ENCODE measurements around the gene MAP1B. TPM values are rescaled to one million over a fixed set of nuclear protein-coding genes. Genes with fewer than 3 reads are reported as not detected.
"Not testable (repeated sequence)": the region's sequence is repeated elsewhere in the genome, so short reads cannot be mapped to it uniquely, and the experiment has no call there.

Gene MAP1B
- total RNA-seq, 1 donor from 2014 or later, result 22.4 TPM

DNA sequence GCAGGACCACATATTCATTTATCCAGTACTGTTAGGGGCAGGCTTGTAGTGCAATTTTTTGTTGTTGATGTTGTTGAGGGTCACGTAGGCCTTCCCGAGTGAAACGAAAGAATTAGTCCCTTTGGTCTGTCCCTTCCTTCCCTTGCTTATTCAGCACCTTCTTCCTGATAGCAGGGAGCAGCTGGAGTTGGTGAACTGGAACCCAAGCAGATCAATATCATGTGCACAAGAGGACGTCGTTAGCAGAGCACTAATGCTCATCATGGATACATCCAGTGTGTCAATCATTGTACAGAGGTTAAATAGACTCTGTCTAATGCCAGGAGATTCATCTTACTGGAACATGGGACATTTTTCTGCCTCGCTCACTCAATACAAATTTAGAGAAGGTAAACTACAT, 33.0 kb upstream of the MAP1B start:
- Histone ChIP-seq H3K9me3 (ENCODE audit: control insufficient read depth in 3 of 3, low read length in 3 of 3) (no peaks in the 10 kb centered on the region), H3K4me3 (ENCODE audit: low read length in 3 of 3) (no peak overlapping the region), H3K36me3 (ENCODE audit: control insufficient read depth in 3 of 3, insufficient read depth in 3 of 3, low read length in 3 of 3) (no peaks in the 10 kb centered on the region)

DNA sequence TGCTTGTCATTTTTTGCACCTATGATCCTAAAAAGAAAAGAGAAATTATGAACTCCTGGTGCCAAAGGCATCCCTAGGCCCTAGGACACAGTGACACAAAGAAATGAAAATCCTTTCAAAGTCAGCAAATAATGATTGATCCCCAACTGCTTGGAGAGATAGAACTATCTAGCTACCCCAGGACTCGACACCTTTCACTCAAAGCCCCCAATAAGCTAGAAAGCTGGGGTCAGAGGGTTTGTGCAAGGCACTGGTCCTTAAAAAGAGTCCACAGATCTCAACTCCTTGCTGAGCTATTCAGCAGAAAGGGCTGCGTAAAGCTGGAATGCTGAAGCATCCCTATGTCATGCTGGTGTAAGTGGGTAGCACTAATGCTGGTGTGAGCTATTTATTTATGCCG, 31.8 kb upstream of the MAP1B start:
- Histone ChIP-seq H3K27ac (ENCODE audit: low read depth, low read length) (no peak overlapping the region), H3K4me3 (ENCODE audit: low read length in 3 of 3) (no peak overlapping the region), H3K4me1 (ENCODE audit: control insufficient read depth in 3 of 3, insufficient read depth in 3 of 3, low read length in 3 of 3) (no peaks in the 10 kb centered on the region), H3K36me3 (ENCODE audit: control insufficient read depth in 3 of 3, insufficient read depth in 3 of 3, low read length in 3 of 3) (no peaks in the 10 kb centered on the region), H3K9ac (ENCODE audit: low read depth in 1 of 3, low read length in 3 of 3) (no peak overlapping the region), H3K9me3 (ENCODE audit: control insufficient read depth in 3 of 3, low read length in 3 of 3) (no peaks in the 10 kb centered on the region), H3K27me3 (ENCODE audit: control insufficient read depth in 3 of 3, insufficient read depth in 3 of 3, low read length in 3 of 3) (no peaks in the 10 kb centered on the region)

More for the DNA sequence above, 33.0 kb upstream of the MAP1B start:
- Histone ChIP-seq H3K27me3 (ENCODE audit: control insufficient read depth in 3 of 3, insufficient read depth in 3 of 3, low read length in 3 of 3) (peaks cover 0 to 3% (median 0%) of the 10 kb centered on the region in 3 donors), H3K4me1 (ENCODE audit: control insufficient read depth in 3 of 3, insufficient read depth in 3 of 3, low read length in 3 of 3) (no peaks in the 10 kb centered on the region), H3K9ac (ENCODE audit: low read depth in 1 of 3, low read length in 3 of 3) (no peak overlapping the region), H3K27ac (ENCODE audit: low read depth, low read length) (no peak overlapping the region)

DNA sequence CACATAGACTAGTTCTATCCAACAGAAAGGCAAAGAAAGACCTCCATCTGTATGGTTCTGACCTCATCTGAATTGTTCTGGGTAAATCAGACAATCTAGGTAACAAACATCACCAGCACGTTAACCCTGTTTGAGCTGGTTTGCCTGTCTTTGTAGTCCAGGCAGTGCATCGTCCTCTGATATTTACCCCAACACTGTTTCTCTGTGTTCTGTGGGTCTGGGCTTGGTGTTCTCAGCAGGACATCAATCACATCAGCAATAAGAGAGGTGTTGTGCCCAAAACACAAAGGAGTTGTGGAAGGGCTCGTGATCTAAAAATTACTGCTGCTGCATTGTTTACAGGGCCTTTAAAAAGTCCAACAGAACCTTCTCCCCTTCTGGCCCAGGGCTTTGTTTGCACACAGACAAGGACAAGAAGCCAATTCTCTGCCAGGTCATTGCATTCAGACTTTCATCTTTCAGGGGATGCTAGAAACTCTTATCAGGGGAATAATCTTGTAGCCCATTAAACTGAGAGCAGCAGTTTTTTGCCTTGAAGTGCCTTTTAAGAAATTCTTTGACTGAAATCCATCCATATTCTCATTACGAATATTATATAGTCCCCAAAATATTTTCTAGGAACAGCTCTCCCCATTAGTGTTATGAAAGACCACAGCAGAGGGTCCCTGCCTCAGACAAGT, 30.5 kb upstream of the MAP1B start:
- Histone ChIP-seq H3K36me3 (ENCODE audit: control insufficient read depth in 3 of 3, insufficient read depth in 3 of 3, low read length in 3 of 3) (no peaks in the 10 kb centered on the region), H3K4me1 (ENCODE audit: control insufficient read depth in 3 of 3, insufficient read depth in 3 of 3, low read length in 3 of 3) (no peaks in the 10 kb centered on the region), H3K9ac (ENCODE audit: low read depth in 1 of 3, low read length in 3 of 3) (no peak overlapping the region), H3K4me3 (ENCODE audit: low read length in 3 of 3) (no peak overlapping the region), H3K27ac (ENCODE audit: low read depth, low read length) (no peak overlapping the region), H3K9me3 (ENCODE audit: control insufficient read depth in 3 of 3, low read length in 3 of 3) (no peaks in the 10 kb centered on the region), H3K27me3 (ENCODE audit: control insufficient read depth in 3 of 3, insufficient read depth in 3 of 3, low read length in 3 of 3) (peaks cover 0 to 1% (median 0%) of the 10 kb centered on the region in 3 donors)

DNA sequence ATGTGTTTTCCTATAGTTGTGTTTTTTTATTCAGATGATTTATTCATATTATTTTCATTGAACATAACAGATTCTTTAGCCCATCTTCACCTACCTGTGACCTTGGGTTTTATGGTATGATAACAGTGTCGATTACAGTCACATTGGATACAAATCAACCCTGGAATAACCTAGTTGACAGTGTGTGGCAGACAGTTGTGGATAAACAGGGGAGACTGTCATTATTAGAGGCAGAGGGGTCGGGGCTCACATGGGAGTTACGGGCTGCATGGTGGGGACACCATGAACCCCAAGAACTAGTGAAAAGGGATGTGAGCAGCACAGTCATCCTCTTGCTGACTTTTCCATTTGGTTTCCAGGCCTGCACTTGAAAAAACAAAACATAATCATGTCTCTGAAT, 29.9 kb upstream of the MAP1B start:
- Histone ChIP-seq H3K36me3 (ENCODE audit: control insufficient read depth in 3 of 3, insufficient read depth in 3 of 3, low read length in 3 of 3) (no peaks in the 10 kb centered on the region), H3K9ac (ENCODE audit: low read depth in 1 of 3, low read length in 3 of 3) (no peak overlapping the region), H3K4me3 (ENCODE audit: low read length in 3 of 3) (no peak overlapping the region), H3K27me3 (ENCODE audit: control insufficient read depth in 3 of 3, insufficient read depth in 3 of 3, low read length in 3 of 3) (peaks cover 0 to 2% (median 0%) of the 10 kb centered on the region in 3 donors), H3K9me3 (ENCODE audit: control insufficient read depth in 3 of 3, low read length in 3 of 3) (no peaks in the 10 kb centered on the region), H3K4me1 (ENCODE audit: control insufficient read depth in 3 of 3, insufficient read depth in 3 of 3, low read length in 3 of 3) (no peaks in the 10 kb centered on the region), H3K27ac (ENCODE audit: low read depth, low read length) (no peak overlapping the region)

DNA sequence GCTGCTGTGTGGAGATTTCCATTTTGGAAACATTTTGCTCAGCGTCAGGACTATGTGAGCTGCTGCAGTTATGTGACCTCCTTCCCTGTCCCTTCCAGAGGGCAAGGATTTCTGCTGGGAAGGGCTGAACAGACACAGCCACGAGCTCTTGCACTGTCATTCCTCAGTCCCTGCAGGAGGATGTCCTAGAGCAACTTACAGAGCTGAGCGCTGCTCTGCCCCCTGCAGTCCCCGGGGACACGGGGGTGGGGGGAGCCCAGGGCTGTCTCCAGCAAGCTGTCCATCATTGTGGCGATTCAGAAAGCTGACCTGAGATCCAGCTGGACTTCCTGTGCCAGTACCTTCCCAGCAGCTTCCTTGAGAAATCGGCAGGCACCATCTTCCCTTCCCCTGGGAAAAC, 28.0 kb upstream of the MAP1B start:
- H3K27me3 ChIP-seq (ENCODE audit: control insufficient read depth in 3 of 3, insufficient read depth in 3 of 3, low read length in 3 of 3), result peaks cover 0 to 2% (median 0%) of the 10 kb centered on the region in 3 donors
- H3K9ac ChIP-seq (ENCODE audit: low read depth in 1 of 3, low read length in 3 of 3), result no peak overlapping the region

DNA sequence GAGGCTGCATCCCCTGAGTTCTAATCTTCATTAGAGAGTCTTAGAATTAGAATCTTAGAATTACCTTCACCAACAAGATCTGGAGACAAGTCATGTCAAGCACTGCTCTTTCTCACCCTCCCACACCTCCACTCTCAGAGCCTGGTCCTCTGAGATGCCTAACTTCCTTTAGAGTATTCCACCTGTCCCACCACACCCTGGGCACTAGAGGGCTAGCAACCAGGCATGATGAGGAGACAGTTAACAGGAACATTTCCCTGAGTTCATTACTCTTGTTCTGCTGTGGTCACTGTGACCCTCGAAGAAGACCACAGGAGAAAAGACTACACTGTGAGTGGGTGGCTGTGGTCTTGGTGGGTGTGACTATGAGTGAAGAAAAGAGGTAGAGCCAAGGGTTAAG, 25.2 kb upstream of the MAP1B start:
- peaks cover 0 to 2% (median 0%) of the 10 kb centered on the region in 3 donors for H3K27me3 ChIP-seq (ENCODE audit: control insufficient read depth in 3 of 3, insufficient read depth in 3 of 3, low read length in 3 of 3)
- H3K9me3 ChIP-seq (ENCODE audit: control insufficient read depth in 3 of 3, low read length in 3 of 3), result no peaks in the 10 kb centered on the region
- H3K27ac ChIP-seq (ENCODE audit: low read depth, low read length), result no peak overlapping the region
- no peak overlapping the region for H3K9ac ChIP-seq (ENCODE audit: low read depth in 1 of 3, low read length in 3 of 3)
- H3K4me3 ChIP-seq (ENCODE audit: low read length in 3 of 3), result no peak overlapping the region
- H3K36me3 ChIP-seq (ENCODE audit: control insufficient read depth in 3 of 3, insufficient read depth in 3 of 3, low read length in 3 of 3), result no peaks in the 10 kb centered on the region
- peaks cover 0 to 10% (median 0%) of the 10 kb centered on the region in 3 donors for H3K4me1 ChIP-seq (ENCODE audit: control insufficient read depth in 3 of 3, insufficient read depth in 3 of 3, low read length in 3 of 3)

More for the DNA sequence above, 28.0 kb upstream of the MAP1B start:
- H3K36me3 ChIP-seq (ENCODE audit: control insufficient read depth in 3 of 3, insufficient read depth in 3 of 3, low read length in 3 of 3), result no peaks in the 10 kb centered on the region
- H3K4me3 ChIP-seq (ENCODE audit: low read length in 3 of 3), result no peak overlapping the region
- no peak overlapping the region for H3K27ac ChIP-seq (ENCODE audit: low read depth, low read length)
- no peaks in the 10 kb centered on the region for H3K4me1 ChIP-seq (ENCODE audit: control insufficient read depth in 3 of 3, insufficient read depth in 3 of 3, low read length in 3 of 3)
- no peaks in the 10 kb centered on the region for H3K9me3 ChIP-seq (ENCODE audit: control insufficient read depth in 3 of 3, low read length in 3 of 3)

DNA sequence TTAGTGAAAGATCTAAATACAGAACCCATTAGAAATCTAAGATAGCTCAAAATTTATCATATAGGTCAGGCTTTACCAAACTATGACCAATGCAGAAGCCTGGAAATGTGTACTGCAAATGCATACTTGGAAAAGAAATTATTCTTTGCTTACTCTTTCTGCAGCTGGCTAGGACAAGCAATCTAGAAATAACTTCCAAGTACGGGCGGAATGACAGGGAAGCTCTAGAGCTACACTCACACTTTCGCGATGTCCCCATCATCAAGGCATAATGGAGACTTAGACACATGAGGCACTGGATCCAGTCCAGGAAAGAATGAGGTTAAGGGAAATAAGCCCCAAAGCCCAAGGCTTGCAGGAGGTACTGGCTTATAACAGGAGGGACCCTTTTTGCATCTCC, 22.4 kb upstream of the MAP1B start:
- Histone ChIP-seq H3K36me3 (ENCODE audit: control insufficient read depth in 3 of 3, insufficient read depth in 3 of 3, low read length in 3 of 3) (no peaks in the 10 kb centered on the region), H3K9ac (ENCODE audit: low read depth in 1 of 3, low read length in 3 of 3) (no peak overlapping the region), H3K4me1 (ENCODE audit: control insufficient read depth in 3 of 3, insufficient read depth in 3 of 3, low read length in 3 of 3) (peaks cover 0 to 10% (median 0%) of the 10 kb centered on the region in 3 donors), H3K4me3 (ENCODE audit: low read length in 3 of 3) (no peak overlapping the region), H3K27ac (ENCODE audit: low read depth, low read length) (no peak overlapping the region), H3K27me3 (ENCODE audit: control insufficient read depth in 3 of 3, insufficient read depth in 3 of 3, low read length in 3 of 3) (peaks cover 0 to 2% (median 0%) of the 10 kb centered on the region in 3 donors), H3K9me3 (ENCODE audit: control insufficient read depth in 3 of 3, low read length in 3 of 3) (no peaks in the 10 kb centered on the region)

DNA sequence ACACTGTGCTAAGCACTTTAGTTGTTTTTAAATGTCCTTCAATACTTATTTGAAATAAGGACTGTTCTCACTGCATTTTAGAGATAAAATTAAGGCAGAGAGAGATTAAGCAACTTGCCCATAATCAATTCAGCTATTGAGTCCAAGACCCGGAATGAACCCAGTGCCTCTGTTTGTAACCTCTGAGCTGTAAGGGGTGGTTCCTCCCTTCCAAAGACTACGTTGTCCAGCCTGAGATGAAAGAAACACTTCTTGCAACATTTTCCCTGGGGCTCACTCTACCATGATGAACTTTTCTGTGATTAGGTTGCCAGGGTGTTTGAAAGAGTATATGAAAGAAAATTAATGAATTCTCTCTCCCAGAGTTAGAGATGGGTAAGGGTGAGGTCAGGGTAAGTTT, 22.0 kb upstream of the MAP1B start:
- no peak overlapping the region for H3K9ac ChIP-seq (ENCODE audit: low read depth in 1 of 3, low read length in 3 of 3)
- no peak overlapping the region for H3K4me3 ChIP-seq (ENCODE audit: low read length in 3 of 3)
- no peak overlapping the region for H3K27ac ChIP-seq (ENCODE audit: low read depth, low read length)
- H3K36me3 ChIP-seq (ENCODE audit: control insufficient read depth in 3 of 3, insufficient read depth in 3 of 3, low read length in 3 of 3), result no peaks in the 10 kb centered on the region
- peaks cover 0 to 10% (median 0%) of the 10 kb centered on the region in 3 donors for H3K4me1 ChIP-seq (ENCODE audit: control insufficient read depth in 3 of 3, insufficient read depth in 3 of 3, low read length in 3 of 3)
- no peaks in the 10 kb centered on the region for H3K9me3 ChIP-seq (ENCODE audit: control insufficient read depth in 3 of 3, low read length in 3 of 3)
- H3K27me3 ChIP-seq (ENCODE audit: control insufficient read depth in 3 of 3, insufficient read depth in 3 of 3, low read length in 3 of 3), result peaks cover 0 to 2% (median 0%) of the 10 kb centered on the region in 3 donors

DNA sequence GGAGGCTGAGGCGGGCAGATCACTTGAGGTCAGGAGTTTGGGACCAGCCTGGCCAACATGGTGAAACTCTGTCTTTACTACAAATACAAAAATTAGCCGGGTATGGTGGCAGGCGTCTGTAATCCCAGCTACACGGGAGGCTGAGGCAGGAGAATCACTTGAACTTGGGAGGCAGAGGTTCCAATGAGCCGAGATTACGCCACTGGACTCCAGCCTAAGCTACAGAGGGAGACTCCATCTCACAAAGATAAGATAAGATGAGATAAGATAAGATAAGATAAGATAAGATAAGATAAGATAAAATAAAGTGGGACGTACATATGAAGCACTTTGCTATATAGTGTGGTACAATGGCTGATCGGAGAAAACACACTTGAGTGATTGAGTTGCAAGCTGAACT, 17.6 kb upstream of the MAP1B start:
- not testable (repeated sequence) for H3K27me3 ChIP-seq (ENCODE audit: control insufficient read depth in 3 of 3, insufficient read depth in 3 of 3, low read length in 3 of 3); H3K9me3 ChIP-seq (ENCODE audit: control insufficient read depth in 3 of 3, low read length in 3 of 3); H3K36me3 ChIP-seq (ENCODE audit: control insufficient read depth in 3 of 3, insufficient read depth in 3 of 3, low read length in 3 of 3); H3K27ac ChIP-seq (ENCODE audit: low read depth, low read length); H3K9ac ChIP-seq (ENCODE audit: low read depth in 1 of 3, low read length in 3 of 3); H3K4me3 ChIP-seq (ENCODE audit: low read length in 3 of 3)
- H3K4me1 ChIP-seq (ENCODE audit: control insufficient read depth in 3 of 3, insufficient read depth in 3 of 3, low read length in 3 of 3), result peaks cover 0 to 10% (median 0%) of the 10 kb centered on the region in 3 donors

DNA sequence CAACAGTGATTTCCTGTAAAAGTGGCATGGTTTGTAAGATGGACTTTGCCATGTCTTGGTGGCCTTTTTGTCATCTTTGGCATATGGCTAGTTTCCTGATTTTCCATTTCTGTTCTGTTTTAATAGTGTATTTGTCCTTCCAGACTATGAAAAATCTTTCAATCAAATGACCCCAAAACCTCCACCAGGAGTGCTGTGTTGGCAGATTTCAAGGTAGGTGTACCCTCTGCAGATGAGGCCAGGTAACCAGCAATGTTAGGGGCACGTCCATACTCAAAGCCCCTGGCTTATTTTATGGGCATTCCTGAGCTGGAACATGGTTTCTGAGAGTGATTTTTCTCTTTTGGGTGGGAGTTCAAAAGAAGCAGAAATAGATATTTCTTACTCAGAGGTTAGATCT, 15.2 kb upstream of the MAP1B start:
- Histone ChIP-seq H3K9ac (ENCODE audit: low read depth in 1 of 3, low read length in 3 of 3) (no peak overlapping the region), H3K27ac (ENCODE audit: low read depth, low read length) (no peak overlapping the region), H3K36me3 (ENCODE audit: control insufficient read depth in 3 of 3, insufficient read depth in 3 of 3, low read length in 3 of 3) (no peaks in the 10 kb centered on the region), H3K4me3 (ENCODE audit: low read length in 3 of 3) (no peak overlapping the region), H3K4me1 (ENCODE audit: control insufficient read depth in 3 of 3, insufficient read depth in 3 of 3, low read length in 3 of 3) (no peaks in the 10 kb centered on the region), H3K9me3 (ENCODE audit: control insufficient read depth in 3 of 3, low read length in 3 of 3) (no peaks in the 10 kb centered on the region), H3K27me3 (ENCODE audit: control insufficient read depth in 3 of 3, insufficient read depth in 3 of 3, low read length in 3 of 3) (peaks cover 0 to 3% (median 0%) of the 10 kb centered on the region in 3 donors)
